GM23338 (cell line): ENCODE results near the gene SYT12. TPM values are rescaled to one million over a fixed set of nuclear protein-coding genes. Genes with fewer than 3 reads are reported as not detected.

ENCODE experiments used
- ATAC-seq: fragments of 200-7000 bp; cut with Tn5 transposase; 3 replicates; pipeline ENCODE4 v1.9.1; 2020
- DNase-seq: peaks from one replicate; pipeline ENCODE4 v3.0.0-alpha.2; 2015; ENCODE audit warnings: low spot score
- H2AFZ ChIP-seq: fragments of 200-600 bp; sonication (generic); 2 replicates; pipeline ENCODE4 v1.8.0; 2016; ENCODE audit warnings: antibody characterized with exemption, mild to moderate bottlenecking, moderate library complexity
- H3F3A ChIP-seq: fragments of 200-600 bp; sonication (generic); replicated peaks from 2 replicates; pipeline ENCODE4 v1.8.0; 2017; ENCODE audit warnings: antibody characterized with exemption, mixed run types, low read depth
- H3K27ac ChIP-seq: fragments of 200-600 bp; sonication (generic); 2 replicates; pipeline ENCODE4 v1.6.1; 2016; ENCODE audit warnings: low read depth
- H3K27me3 ChIP-seq: fragments of 200-600 bp; sonication (generic); 2 replicates; pipeline ENCODE4 v1.8.0; 2016; ENCODE audit warnings: mild to moderate bottlenecking, mixed run types, moderate library complexity; ENCODE audit not compliant: insufficient read depth
- H3K36me3 ChIP-seq: fragments of 200-600 bp; sonication (generic); 2 replicates; pipeline ENCODE4 v1.8.0; 2016; ENCODE audit warnings: mild to moderate bottlenecking; ENCODE audit not compliant: insufficient read depth
- H3K4me1 ChIP-seq: fragments of 200-600 bp; sonication (generic); 2 replicates; pipeline ENCODE4 v1.8.0; 2016; ENCODE audit warnings: mild to moderate bottlenecking, moderate library complexity; ENCODE audit not compliant: insufficient read depth
- H3K4me2 ChIP-seq: fragments of 200-600 bp; sonication (generic); 2 replicates; pipeline ENCODE4 v1.7.1; 2017; ENCODE audit warnings: mixed run types
- H3K4me3 ChIP-seq: fragments of 200-600 bp; sonication (generic); 2 replicates; pipeline ENCODE4 v1.6.1; 2016; ENCODE audit warnings: mixed run types
- H3K79me2 ChIP-seq: fragments of 200-600 bp; sonication (generic); replicated peaks from 2 replicates; pipeline ENCODE4 v1.8.0; 2017; ENCODE audit warnings: mild to moderate bottlenecking; ENCODE audit not compliant: insufficient read depth
- H3K9me2 ChIP-seq: fragments of 200-600 bp; sonication (generic); 2 replicates; pipeline ENCODE4 v1.8.0; 2017; ENCODE audit not compliant: insufficient read depth
- H4K20me1 ChIP-seq: fragments of 200-600 bp; sonication (generic); replicated peaks from 2 replicates; pipeline ENCODE4 v1.8.0; 2017; ENCODE audit warnings: mild to moderate bottlenecking; ENCODE audit not compliant: insufficient read depth
- H3K27ac Mint-ChIP-seq: 2 replicates; pipeline ENCODE4 v1.8.0; 2020; ENCODE audit warnings: inconsistent platforms, mild to moderate bottlenecking, moderate library complexity, mixed read lengths
- H3K27me3 Mint-ChIP-seq: 3 replicates; pipeline ENCODE4 v1.8.0; 2022; ENCODE audit warnings: low read depth, mild to moderate bottlenecking, moderate library complexity, mixed read lengths, inconsistent platforms; ENCODE audit not compliant: insufficient read depth, poor library complexity
- H3K36me3 Mint-ChIP-seq: 3 replicates; pipeline ENCODE4 v1.8.0; 2021; ENCODE audit warnings: low read depth, mild to moderate bottlenecking, inconsistent platforms, moderate library complexity, mixed read lengths
- H3K4me1 Mint-ChIP-seq: 3 replicates; pipeline ENCODE4 v1.8.0; 2020; ENCODE audit warnings: mild to moderate bottlenecking, inconsistent platforms, mixed read lengths
- H3K4me3 Mint-ChIP-seq: 3 replicates; pipeline ENCODE4 v1.8.0; 2021; ENCODE audit warnings: moderate library complexity, mild to moderate bottlenecking, inconsistent platforms, mixed read lengths
- H3K9me3 Mint-ChIP-seq: 3 replicates; pipeline ENCODE4 v1.8.0; 2020; ENCODE audit warnings: moderate library complexity, mild to moderate bottlenecking, inconsistent platforms, mixed read lengths
- CREB1 ChIP-seq: fragments of 250-450 bp; sonication (Bioruptor Pico); IDR thresholded peaks from 2 replicates; pipeline ENCODE4 v1.5.0; 2020; ENCODE audit warnings: low read depth, mild to moderate bottlenecking, moderate library complexity
- CTCF ChIP-seq, 2 experiments: fragments of 200-600 bp in 1 of 2; sonication (generic) in 1 of 2; conservative IDR thresholded peaks; 2 replicates each; pipeline versions ENCODE4 v1.5.1 to v1.6.1; 2016 to 2017; ENCODE audit warnings: antibody characterized with exemption in 2 of 2, low read depth in 2 of 2, mild to moderate bottlenecking in 2 of 2, moderate library complexity in 1 of 2
- ETS1 ChIP-seq: IDR thresholded peaks from 2 replicates; pipeline ENCODE4 v1.6.1; 2016; ENCODE audit warnings: antibody characterized with exemption
- EZH2 ChIP-seq: fragments of 200-600 bp; sonication (generic); IDR thresholded peaks from one replicate; pipeline ENCODE4 v1.8.0; 2017; ENCODE audit warnings: antibody characterized with exemption, mild to moderate bottlenecking, low read depth; ENCODE audit not compliant: unreplicated experiment
- EZH2phosphoT487 ChIP-seq: fragments of 200-600 bp; sonication (generic); IDR thresholded peaks from one replicate; pipeline ENCODE4 v1.8.1; 2018; ENCODE audit warnings: antibody characterized with exemption; ENCODE audit not compliant: unreplicated experiment
- JUNB ChIP-seq: IDR thresholded peaks from one replicate; pipeline ENCODE4 v1.6.1; 2016; ENCODE audit warnings: antibody characterized with exemption; ENCODE audit not compliant: unreplicated experiment
- NANOG ChIP-seq: IDR thresholded peaks from 2 replicates; pipeline ENCODE4 v1.6.1; 2016; ENCODE audit warnings: antibody characterized with exemption, borderline replicate concordance
- POLR2AphosphoS5 ChIP-seq: IDR thresholded peaks from 2 replicates; pipeline ENCODE4 v1.6.1; 2016; ENCODE audit warnings: antibody characterized with exemption, low read depth
- REST ChIP-seq: IDR thresholded peaks from one replicate; pipeline ENCODE4 v1.6.1; 2018; ENCODE audit warnings: antibody characterized with exemption; ENCODE audit not compliant: unreplicated experiment
- STAT1 ChIP-seq: IDR thresholded peaks from one replicate; pipeline ENCODE4 v1.6.1; 2016; ENCODE audit warnings: antibody characterized with exemption; ENCODE audit not compliant: unreplicated experiment
- ZNF114 ChIP-seq: fragments of 250-450 bp; sonication (Bioruptor Pico); IDR thresholded peaks from 2 replicates; pipeline ENCODE4 v1.5.0; 2020; ENCODE audit warnings: mild to moderate bottlenecking, moderate library complexity
- ZNF331 ChIP-seq: fragments of 250-450 bp; sonication (Bioruptor Pico); IDR thresholded peaks from 2 replicates; pipeline ENCODE4 v1.5.0; 2020; ENCODE audit warnings: low read depth, mild to moderate bottlenecking, moderate library complexity
- ZNF462 ChIP-seq: fragments of 250-450 bp; sonication (Bioruptor Pico); IDR thresholded peaks from 2 replicates; pipeline ENCODE4 v1.5.0; 2020; ENCODE audit warnings: mild to moderate bottlenecking, moderate library complexity
- polyA plus RNA-seq: library from polyadenylated mRNA; unstranded; fragments of >200 nt; fragmentation: Nextera tagmentation; extraction: Ambion mirVana; gene quantifications from 2 replicates; pipeline ENCODE4 v1.2.1, GENCODE V29; 2016
- total RNA-seq: library from RNA; depleted of rRNA; stranded (reverse); fragments of >200 nt; shearing (Covaris generic); gene quantifications from 2 replicates; pipeline ENCODE4 v1.2.3, GENCODE V29; 2014

The SYT12 gene
- total and polyA plus RNA-seq, 2 experiments from 2014 or later = 0.92 to 2.5 TPM

GRCh38 chr11:66983275-66983924 is 39.5 kb upstream of the SYT12 start:
- no peaks in the 10 kb centered on the region for H4K20me1 ChIP-seq
- no peaks in the 10 kb centered on the region for H3K9me2 ChIP-seq
- H3K4me3 Mint-ChIP-seq = no peak overlapping the region
- peaks cover 8% of the 10 kb centered on the region for H3K36me3 Mint-ChIP-seq
- no peak overlapping the region for H3K27ac Mint-ChIP-seq
- H3K36me3 ChIP-seq = no peaks in the 10 kb centered on the region
- no peak overlapping the region for H3K4me2 ChIP-seq
- no peak overlapping the region for H3K4me3 ChIP-seq
- H3K27ac ChIP-seq = no peak overlapping the region
- H3K79me2 ChIP-seq = no peaks in the 10 kb centered on the region
- peaks cover 10% of the 10 kb centered on the region; the same call in 1 of the 2 replicates for H3K4me1 ChIP-seq
- TF ChIP-seq ZNF331 = no peak
- TF ChIP-seq CREB1 (CRISPR knock-in tag) = no peak
- no peak for TF ChIP-seq STAT1
- no peak for TF ChIP-seq CTCF (conservative IDR thresholded peaks at IDR 0.05; ENCODE audit: low read depth in 2 of 2)
- TF ChIP-seq ZNF462 (CRISPR knock-in tag) = no peak
- TF ChIP-seq REST = no peak
- no peak for TF ChIP-seq ETS1
- TF ChIP-seq EZH2phosphoT487 = no peak
- TF ChIP-seq NANOG = no peak
- TF ChIP-seq JUNB = no peak
- TF ChIP-seq POLR2AphosphoS5 = no peak
- TF ChIP-seq ZNF114 (CRISPR knock-in tag) = no peak
- TF ChIP-seq EZH2 = no peak
- no peaks in the 10 kb centered on the region for H3K27me3 ChIP-seq
- no peak overlapping the region for H2AFZ ChIP-seq
- H3F3A ChIP-seq = no peaks in the 10 kb centered on the region
- H3K4me1 Mint-ChIP-seq = peaks cover 29% of the 10 kb centered on the region
- H3K9me3 Mint-ChIP-seq = peaks cover 11% of the 10 kb centered on the region
- H3K27me3 Mint-ChIP-seq = peaks cover 15% of the 10 kb centered on the region
- ATAC-seq (no peak), DNase-seq (no peak)
